HL-60/S4 treated with phorbol 12-myristate 13-acetate at 8.2 ng/mL for 4 days and 3 days (cell line): ENCODE results near the gene AQP1.

Experiments used
- in situ Hi-C: fragments of 300-500 bp; cut with MboI; formaldehyde crosslinking; loops from 2 replicates; pipeline ENCODE4 v1.15.0; 2022; ENCODE audit warnings: low sequenced_read_pairs

Gene AQP1

DNA sequence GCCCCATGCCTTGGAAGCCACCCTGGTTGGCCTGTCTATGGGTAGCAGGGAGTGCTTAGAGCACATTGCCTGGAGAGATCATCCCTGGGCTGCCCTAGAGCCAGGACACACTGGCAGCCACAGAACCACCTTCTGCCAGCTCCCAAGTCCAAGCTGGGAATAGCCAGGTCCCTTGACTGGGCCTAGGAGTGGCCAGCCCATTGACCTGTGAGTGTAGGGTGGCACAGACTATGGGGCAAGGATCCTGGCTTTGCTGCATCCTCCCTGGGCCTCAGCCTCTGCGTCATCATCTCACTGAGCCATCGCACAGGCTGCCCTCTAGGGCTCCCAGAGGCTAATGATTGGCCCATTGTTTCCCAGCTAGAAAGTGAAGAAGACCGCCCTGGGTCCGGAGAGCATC, 7.0 kb downstream of the AQP1 start:
- in situ Hi-C loops = no loop called here

DNA sequence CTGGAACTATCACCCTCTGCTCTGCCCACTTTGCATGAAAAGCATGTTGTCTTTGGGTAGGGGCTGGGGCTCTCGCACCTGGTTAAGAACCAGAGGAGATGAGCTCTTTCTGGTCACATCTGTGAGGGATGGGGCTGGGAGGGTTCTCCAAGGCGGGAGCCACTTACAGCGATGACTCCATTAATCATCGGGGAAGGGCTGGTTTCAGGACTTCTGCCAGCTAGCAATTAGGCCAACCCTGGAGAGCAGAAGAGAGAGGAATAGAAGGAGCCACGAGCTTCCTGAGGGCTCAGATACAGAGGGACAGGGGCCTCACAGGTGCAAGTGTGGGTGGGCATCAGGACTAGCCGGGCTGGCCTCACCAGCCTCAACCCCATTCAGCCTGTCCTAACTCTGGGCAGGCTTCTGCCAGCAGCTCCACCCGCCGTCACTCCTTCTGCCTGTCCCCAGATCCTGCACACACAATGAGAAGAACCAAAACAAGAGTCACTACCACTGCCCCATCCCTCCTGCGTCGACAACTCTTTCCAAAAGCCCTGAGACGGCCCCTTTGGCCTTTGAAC, 8.4 kb downstream of the AQP1 start:
- in situ Hi-C loops = no loop called here

DNA sequence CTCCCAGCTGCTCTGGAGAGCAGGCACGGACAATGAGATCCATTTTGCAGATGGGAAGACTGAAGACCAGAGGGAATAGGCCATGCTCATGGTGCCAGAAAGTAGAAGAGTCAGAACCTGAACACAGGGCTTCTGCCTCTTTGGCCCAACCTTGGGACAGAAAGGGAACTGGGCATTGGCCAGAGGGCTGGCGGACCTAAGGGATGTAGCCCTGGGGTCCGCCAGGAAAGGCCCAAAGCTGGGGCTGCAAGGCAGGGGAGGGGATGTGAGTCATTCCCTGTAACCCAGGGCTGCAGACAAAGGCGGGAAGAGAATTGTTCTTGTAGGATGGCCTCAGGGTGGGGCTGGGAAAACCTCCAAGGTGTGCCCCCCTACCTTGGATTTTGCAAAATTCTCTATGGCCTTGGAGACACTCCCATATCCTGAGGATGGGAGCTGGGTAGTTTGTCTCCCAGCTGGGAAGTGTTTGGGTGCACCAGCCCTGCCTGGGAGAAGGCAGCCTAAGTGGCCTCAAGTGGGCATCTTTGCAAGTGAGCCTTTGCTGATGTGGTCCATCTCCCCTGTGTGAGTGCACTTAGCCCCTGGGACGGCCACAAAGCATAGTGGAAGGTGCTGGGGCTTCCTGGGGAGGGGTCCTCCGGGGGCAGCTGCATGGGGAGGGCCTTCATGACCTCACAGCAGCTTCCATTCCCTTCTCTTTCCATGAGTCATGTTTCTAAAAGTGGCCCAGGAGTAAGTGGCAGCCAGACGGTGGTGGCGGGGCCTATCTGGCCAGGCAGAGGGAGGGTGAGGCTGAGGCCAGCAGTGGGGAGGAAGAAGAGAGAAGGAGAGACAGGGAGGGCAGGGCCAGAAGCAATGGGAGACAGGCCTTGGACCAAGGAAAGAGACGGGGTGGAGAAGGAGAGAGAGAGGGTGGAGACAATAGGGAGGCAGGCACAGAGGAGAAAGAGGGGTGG, 9.2 kb downstream of the AQP1 start:
- in situ Hi-C loops = no loop called here

DNA sequence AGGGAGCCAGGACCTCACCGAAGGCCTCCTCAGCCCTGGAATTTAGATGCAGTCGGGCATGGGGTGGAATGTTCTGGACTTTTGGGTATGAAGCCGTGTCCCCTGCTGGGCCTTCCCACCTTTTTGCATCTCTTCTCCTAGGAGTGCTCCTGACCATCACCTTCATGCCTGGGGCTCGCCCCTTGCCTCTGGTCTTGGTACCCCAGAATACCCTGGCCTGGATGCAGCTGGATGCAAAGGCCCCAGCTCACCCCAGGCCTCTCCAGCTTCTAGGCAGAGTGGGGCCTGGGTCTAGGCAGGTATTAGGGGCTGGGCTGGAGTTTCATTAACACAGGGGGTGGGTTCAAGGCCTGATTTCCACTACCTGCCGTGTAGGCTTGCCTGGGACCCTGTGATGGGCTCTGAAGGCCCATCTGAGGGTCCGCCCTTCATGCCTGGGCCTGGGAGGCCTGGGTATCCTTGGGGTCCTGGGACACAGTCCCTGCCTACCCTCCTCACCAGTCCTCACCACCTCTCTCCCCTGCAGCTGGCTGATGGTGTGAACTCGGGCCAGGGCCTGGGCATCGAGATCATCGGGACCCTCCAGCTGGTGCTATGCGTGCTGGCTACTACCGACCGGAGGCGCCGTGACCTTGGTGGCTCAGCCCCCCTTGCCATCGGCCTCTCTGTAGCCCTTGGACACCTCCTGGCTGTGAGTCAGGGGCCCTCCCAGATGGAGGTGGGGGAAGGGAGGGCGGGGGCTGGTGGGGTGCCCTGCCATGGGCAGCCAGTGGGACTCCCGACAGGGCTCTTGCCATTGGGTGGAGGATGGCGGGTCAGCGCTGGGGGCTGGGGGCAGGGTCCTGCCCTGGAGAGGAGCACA, 10.1 kb downstream of the AQP1 start:
- in situ Hi-C loops = no loop called here

DNA sequence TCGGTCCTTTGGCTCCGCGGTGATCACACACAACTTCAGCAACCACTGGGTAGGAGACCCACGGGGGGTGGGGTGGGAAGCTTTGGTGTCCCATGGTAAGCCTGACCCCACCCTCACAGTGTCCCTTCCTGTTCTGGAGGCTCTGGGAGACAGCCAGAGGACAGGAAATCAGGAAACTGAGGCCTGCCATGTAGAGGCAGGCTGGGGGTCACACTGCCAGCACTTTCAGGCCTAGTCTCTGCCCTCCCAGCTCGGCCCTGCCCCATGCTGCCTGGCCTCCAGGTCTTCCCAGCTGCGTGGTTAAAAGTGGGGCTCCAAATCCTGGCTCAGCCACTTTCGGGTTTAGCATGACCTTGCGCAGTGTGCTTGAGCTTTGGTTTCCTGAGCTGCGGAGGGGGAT, 10.9 kb downstream of the AQP1 start:
- in situ Hi-C loops = no loop called here

DNA sequence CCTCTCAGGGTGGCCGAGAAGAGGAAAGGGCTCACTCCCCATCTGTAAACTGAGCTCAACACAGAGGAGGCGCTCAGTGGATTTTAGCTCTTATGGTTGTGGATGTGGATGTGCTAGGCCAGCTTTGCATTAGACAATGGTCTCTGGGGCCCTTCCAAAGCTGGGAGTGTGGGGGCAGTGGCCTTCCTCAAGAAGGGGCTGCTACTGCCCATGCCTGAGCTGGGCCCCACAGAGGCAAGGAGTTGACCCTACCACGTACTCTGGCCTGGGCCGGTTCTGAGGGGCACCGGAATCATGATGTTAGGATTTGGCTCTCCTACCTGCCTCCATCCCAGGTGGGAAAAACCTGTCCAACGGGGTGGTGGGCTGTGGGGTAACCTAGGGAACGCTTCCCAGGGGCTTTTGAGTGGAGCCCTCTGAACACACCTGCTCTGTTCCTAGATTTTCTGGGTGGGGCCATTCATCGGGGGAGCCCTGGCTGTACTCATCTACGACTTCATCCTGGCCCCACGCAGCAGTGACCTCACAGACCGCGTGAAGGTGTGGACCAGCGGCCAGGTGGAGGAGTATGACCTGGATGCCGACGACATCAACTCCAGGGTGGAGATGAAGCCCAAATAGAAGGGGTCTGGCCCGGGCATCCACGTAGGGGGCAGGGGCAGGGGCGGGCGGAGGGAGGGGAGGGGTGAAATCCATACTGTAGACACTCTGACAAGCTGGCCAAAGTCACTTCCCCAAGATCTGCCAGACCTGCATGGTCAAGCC, 11.5 kb downstream of the AQP1 start:
- in situ Hi-C loops = no loop called here

DNA sequence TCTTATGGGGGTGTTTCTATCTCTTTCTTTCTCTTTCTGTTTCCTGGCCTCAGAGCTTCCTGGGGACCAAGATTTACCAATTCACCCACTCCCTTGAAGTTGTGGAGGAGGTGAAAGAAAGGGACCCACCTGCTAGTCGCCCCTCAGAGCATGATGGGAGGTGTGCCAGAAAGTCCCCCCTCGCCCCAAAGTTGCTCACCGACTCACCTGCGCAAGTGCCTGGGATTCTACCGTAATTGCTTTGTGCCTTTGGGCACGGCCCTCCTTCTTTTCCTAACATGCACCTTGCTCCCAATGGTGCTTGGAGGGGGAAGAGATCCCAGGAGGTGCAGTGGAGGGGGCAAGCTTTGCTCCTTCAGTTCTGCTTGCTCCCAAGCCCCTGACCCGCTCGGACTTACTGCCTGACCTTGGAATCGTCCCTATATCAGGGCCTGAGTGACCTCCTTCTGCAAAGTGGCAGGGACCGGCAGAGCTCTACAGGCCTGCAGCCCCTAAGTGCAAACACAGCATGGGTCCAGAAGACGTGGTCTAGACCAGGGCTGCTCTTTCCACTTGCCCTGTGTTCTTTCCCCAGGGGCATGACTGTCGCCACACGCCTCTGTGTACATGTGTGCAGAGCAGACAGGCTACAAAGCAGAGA, 12.2 kb downstream of the AQP1 start:
- in situ Hi-C loops = no loop called here

DNA sequence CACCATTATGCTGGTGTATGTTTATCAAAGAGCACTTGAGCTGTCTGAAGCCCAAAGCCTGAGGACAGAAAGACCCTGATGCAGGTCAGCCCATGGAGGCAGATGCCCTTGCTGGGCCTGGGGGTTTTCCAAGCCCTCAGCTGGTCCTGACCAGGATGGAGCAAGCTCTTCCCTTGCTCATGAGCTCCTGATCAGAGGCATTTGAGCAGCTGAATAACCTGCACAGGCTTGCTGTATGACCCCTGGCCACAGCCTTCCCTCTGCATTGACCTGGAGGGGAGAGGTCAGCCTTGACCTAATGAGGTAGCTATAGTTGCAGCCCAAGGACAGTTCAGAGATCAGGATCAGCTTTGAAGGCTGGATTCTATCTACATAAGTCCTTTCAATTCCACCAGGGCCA, 13.0 kb downstream of the AQP1 start:
- in situ Hi-C loops = no loop called here

DNA sequence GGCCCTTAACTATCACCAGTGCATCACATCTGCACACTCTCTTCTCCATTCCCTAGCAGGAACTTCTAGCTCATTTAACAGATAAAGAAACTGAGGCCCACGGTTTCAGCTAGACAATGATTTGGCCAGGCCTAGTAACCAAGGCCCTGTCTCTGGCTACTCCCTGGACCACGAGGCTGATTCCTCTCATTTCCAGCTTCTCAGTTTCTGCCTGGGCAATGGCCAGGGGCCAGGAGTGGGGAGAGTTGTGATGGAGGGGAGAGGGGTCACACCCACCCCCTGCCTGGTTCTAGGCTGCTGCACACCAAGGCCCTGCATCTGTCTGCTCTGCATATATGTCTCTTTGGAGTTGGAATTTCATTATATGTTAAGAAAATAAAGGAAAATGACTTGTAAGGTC, 13.5 kb downstream of the AQP1 start:
- in situ Hi-C loops = no loop called here

DNA sequence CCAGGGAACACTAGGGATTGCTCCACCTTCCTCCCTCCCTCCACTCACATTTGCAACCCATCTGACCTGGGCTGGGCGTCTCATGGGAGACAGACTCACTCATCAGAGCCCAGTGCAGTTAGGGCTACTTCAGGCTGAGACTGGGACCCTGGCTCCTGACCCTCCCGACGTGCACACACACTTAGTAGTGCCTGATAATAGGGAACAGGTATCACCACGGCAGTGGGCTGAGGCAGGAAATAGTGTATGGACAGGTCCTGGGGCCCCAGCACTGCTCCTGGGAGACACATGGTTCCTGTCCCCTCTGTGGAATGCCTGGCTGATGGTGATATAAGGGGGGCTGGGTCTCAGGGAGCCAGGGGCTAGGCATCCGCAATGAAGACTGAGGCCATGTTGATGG, 14.3 kb downstream of the AQP1 start:
- in situ Hi-C loops = no loop called here

DNA sequence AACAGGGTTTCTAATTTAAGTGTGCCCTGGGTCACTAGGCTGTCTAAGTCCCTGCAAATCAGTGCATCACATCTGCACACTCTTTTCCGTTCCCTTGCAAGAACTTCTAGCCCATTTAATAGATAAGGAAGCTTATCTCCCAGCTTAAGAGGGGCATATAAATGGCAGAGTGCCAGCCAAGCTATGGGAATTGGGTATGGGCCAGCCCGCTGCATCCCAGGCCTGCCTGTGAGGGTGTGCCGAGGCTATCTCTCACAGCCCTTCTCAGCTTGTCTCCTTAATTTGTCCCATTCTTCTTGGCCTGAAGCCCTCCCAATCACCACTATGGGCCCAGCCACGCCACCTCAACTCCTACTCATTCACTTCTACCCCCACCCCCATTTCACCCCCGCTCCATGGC, 14.7 kb downstream of the AQP1 start:
- in situ Hi-C loops = no loop called here

DNA sequence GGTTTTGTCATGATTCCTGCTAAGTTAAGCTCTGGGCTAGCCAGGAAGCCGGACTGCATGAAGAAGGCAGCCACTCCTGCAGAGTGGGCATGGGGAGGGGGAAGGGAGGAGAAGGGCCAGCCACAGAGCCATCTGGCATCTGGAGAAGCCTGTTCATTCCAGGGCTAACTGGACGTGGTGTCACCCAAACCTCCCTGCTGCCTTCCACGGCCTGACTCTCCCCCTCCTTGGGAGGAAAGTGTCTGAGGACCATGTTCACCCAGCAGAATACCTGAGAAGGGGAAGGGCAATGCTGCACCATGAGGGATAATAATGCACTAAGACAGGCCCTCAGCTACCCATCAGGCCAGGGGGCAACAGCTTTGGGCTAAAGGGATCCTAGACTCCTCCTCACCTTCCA, 15.4 kb downstream of the AQP1 start:
- in situ Hi-C loops = no loop called here

DNA sequence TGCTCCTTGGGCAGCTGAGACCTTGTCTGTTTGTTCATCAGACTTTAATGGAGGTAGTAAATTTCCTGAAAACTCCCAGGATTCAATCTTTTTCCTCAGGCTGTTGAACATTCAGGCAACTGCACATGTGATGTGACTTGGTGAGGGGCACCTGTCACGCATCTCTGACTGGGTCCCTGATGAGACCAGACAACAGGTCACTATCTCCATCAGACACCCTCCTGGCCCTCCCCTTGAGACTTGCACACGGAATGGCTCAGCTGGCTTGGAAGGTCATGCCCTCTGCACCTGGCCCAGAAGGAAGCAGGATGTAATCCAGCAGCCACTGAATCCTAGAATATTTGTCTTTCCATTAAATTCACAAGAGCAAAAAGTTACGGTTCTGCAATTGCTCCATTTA, 15.9 kb downstream of the AQP1 start:
- in situ Hi-C loops = no loop called here

DNA sequence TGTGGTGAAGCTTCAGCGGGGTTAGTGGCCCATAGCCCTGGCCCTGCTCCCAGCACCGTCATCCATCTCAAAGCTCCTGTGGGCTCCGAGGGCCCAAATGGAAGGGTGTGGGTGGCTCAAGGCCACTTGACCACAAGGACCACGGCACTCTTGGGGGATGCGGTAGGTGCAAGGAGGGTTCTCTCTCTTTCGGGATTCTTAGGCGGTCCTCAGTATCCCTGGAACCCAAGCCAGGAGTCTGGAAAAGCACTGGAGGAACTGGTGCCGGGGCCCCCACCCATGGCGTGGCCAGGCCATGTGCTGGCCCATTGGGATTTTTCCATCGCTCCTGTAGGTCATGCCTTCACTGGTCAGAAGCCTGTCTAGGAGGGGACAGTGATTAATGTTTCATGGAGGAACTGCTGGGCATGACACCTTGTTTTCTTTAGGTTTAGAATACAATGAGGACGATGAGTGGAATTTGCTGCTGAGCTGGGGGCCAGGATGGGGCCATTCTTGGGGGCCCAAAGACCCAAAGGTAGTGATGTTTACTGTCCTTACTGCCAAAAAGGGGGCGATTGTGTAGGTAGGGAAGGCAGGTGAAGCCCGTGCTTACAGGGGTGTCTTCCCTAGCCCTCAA, 16.7 kb downstream of the AQP1 start:
- in situ Hi-C loops = no loop called here

DNA sequence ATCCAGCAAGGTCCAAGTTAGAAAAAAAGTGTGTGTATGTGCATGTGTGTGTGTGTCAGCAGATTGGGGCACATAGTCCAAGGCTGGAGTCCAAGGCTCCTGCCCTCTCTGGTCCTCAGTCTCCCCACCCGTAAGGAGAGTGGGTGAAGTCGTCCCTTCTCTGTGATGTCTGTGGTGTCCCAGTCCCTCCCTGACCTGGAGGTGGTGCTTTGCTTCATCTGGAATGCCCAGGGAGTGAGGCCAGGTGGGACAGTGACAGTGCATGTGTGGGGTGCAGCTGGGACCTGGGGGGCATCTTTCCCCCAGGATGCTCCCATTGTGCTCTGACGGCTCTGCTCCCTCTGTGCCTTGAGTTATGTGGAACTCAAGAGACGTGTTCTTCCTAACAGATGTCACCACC, 18.0 kb downstream of the AQP1 start:
- in situ Hi-C loops = no loop called here

DNA sequence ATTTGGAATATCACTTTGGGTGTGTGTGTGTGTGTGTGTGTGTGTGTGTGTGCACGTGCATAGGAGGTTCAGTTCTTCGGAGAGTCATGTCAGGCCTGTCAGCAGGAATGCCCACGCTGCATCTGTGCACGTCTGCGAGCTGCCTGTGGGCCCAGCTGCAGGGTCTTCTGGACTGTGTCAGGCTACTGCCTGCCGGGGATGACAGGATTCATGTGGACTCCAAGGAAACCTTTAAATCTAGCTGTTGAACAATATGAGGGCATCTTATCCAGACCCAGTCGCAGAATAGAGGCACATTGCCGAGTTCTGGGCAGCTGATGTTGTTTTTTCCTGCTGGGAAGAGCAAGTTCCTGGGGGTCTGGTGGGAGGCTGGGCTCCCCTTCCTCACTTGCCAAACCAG, 19.0 kb downstream of the AQP1 start:
- in situ Hi-C loops = no loop called here

DNA sequence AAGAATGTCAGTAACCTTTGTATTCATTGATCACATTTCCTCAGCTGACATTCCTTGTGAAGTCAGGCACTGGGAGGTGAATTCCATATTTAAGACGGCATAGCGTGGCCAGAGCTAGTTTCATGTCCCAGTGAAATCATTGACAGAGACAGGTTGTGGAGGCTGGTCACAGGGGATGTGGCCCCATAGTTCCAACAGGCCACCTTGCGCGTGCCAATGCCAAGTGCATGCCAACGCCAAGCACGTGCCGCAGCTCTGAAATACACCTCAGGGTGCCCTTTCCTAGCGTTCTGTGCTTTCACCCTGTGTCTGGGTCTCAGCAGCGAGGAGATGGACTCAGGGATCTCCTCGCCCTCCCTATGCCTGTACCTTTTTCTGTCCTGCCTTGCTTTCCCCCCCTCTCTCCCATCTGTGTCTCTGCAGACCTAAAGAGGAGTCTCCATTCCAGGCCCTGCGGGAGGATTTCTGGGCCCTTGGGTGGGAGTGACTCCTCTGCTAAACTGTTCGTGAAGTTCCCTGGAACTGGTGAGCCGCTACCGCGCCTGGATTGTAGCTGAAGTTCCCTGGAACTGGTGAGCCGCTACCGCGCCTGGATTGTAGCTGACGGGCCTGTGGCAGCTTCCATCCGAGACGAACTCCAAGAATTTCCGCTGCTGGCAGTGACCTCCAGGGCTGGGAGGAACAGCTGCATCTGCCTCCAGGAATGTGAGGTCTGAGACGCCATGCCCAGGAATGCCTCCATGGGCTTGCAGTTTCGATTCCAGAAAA, 19.7 kb downstream of the AQP1 start:
- in situ Hi-C loops = no loop called here

DNA sequence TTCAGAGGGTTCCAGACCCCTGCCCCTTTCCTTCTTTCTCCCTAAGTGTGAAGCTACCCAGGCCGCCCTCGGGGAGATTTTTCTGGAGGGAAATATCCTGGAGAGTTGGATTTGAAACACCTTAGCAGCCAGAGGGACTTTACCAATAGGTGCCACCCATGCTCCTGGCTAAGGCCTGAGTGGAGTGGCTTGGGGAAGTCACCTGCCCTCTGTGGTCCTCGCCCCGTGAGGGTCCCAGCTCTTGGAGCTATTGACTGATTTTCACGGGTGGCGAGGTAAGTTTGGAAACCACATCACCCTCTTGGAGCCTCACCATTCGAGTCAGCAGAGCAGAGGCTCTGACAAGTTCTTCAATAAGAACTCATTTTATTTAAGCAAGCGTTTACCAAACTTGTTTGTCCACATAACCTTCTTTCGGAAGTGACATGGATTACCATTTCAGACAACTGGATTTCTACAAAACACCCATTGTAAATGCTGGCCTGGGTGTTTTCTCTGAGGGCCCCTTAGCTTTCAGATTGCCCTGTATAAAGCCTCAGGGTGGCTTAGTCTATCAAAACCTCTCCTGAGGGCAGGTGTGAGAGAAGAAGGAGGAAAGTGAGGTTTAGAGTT, 20.4 kb downstream of the AQP1 start:
- in situ Hi-C loops = no loop called here

DNA sequence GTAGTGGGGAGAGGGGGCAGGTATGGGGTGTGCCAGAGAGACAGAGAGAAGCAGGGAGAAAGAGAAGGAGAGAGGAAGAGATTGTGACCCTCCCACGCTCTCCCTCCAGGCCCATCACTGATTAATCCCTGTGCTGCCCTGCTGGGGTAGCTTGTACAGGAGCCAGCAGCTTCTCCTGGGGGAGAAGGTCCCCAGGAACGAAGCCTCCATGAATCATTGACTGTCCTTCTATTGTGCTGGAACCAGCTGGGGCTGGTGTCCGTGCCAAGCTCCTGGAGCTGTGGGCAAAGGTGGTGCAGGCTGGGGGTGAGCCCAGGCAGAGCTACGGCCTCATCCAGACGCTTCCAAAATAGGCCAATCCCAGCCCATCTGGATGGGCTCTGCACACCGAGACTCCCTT, 20.9 kb downstream of the AQP1 start:
- in situ Hi-C loops = no loop called here
